Astrocyte (in vitro differentiated cells and primary cell): ENCODE measurements around the gene BMAL2.

ENCODE experiments used
- EZH2 ChIP-seq: IDR thresholded peaks from 2 replicates; pipeline ENCODE4 v1.6.1; 2012; ENCODE audit warnings: mild to moderate bottlenecking, low read length, inconsistent platforms; ENCODE audit not compliant: insufficient read depth
- TF ChIP-seq, protein P1 (sequence below): IDR thresholded peaks from 2 replicates; pipeline ENCODE4 v1.5.1; 2011; ENCODE audit warnings: low read depth, mild to moderate bottlenecking, inconsistent platforms, low read length, moderate library complexity; ENCODE audit not compliant: insufficient read depth

DNA sequence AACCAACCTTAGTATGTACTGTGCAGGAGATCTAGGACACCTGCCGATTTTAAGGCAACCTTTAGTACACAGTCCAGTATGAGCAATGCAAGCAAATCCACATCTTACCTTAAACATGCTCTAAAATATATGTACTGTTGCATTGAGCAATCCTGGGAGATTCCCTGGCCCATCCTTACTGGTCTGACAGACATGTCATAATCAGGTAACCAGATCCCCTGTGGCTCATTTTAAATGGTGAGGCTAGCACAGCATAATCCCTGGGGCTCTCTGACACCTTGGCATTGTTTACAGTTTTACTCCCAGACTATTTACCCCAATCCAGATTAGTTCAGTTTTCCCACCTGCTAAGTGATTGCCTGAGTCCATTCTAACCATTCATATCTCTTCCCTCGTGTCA lies 15.1 kb downstream of the BMAL2 start:
- TF ChIP-seq, protein P1, sequence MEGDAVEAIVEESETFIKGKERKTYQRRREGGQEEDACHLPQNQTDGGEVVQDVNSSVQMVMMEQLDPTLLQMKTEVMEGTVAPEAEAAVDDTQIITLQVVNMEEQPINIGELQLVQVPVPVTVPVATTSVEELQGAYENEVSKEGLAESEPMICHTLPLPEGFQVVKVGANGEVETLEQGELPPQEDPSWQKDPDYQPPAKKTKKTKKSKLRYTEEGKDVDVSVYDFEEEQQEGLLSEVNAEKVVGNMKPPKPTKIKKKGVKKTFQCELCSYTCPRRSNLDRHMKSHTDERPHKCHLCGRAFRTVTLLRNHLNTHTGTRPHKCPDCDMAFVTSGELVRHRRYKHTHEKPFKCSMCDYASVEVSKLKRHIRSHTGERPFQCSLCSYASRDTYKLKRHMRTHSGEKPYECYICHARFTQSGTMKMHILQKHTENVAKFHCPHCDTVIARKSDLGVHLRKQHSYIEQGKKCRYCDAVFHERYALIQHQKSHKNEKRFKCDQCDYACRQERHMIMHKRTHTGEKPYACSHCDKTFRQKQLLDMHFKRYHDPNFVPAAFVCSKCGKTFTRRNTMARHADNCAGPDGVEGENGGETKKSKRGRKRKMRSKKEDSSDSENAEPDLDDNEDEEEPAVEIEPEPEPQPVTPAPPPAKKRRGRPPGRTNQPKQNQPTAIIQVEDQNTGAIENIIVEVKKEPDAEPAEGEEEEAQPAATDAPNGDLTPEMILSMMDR = no peak
- no peak for TF ChIP-seq EZH2
